ENCODE measurements around the gene MYH9.

The MYH9 gene

GRCh38 chr22:36329254-36330078, 58.3 kb downstream of the MYH9 start:
- DNase-seq: peak; percentile 89

GRCh38 chr22:36328635-36329253, 59.0 kb downstream of the MYH9 start:
- DNase-seq: no peak

DNA sequence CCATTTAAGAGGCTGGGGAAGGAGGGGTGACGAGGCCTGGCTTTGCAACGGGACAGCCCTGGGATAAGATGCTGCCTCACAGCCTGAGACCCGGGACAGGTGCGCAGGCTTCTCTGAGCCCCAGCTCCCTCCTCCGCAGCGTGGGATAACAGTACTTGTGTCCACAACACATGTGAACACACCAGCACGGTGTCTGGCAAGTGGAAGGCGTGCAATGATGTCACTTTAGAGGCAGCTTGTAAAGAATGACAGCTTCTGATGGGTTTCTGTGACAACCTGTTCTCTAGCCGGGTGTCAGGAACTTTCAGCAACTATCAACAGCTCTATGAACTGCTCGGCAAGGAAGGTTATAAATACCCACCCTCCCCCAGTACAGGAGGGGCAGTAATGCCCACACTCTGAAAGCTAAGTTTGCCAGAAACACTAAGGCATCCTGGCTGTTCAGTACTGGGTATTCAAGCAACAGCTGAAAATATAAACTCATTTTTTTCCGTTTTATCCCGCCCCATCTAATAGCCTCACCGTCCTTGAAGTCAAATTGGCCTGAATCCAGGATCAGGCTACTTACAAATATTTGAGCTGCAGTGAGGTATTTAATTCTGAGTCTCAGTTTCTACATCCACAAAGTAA, 59.7 kb downstream of the MYH9 start:
- no peak for DNase-seq

GRCh38 chr22:36326178-36327161, 61.3 kb downstream of the MYH9 start:
- no peak for DNase-seq

DNA sequence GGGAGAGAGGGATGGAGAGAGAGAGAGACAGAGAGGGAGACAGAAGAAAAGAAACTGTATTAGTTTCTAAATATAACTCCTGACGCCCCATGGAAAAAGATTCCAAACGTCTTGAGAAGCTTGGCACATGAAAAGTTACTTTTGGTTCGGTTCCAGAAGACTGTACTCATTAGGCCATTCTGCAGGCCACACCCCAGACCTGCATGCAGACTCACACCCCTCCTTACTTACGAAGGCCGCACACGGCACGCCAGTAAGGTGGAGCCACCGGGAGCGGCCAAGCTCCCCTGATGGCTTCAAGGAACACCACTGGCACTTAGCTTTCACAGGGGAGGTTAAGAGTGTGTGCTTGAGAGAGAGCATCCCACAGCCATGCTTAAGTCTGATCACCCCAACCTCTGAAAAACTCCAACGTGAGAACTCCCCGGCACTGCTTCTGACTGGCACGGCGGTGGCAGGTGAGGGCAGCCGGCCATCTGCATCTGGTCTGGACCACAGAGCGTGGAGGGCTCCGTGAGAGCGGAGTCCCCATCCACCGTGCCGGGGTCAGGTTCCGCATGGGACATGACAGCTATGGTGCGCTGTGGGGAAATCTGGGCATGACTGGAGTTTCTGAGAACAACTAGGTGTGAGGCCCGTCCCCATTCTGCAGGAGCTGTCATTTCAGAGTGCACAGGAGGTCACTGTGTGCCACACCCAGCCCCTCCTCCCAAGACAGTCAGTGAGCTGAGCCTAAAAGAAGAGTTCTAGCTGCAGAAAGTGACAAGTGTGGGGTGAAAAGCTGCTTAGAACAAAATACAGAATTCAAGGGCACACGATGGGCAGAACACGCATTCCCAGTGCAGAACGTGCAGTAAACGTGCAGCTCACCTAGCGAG, 62.4 kb downstream of the MYH9 start:
- no peak for DNase-seq

DNA sequence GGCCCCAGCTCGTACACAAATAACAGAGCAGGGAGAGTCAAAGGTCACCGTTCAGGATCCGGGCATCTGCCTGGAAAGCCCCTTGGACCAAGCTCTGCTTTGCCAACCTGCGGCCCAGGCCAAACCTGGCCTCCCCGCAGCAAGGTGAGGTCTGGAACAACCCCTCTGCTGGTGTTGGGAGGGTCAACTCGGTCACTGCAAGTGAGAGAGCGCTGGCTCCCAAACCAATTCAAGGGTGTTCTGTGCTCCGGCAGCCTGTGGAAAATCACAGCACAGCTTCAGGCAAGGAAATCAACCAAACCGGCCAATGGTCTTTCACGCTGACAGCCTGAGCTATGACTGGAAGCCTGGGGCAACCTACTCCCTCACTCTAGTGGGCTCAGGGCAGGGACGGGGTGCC, 63.4 kb downstream of the MYH9 start:
- DNase-seq: no peak

GRCh38 chr22:36323855-36324331, 63.9 kb downstream of the MYH9 start:
- no peak for DNase-seq

DNA sequence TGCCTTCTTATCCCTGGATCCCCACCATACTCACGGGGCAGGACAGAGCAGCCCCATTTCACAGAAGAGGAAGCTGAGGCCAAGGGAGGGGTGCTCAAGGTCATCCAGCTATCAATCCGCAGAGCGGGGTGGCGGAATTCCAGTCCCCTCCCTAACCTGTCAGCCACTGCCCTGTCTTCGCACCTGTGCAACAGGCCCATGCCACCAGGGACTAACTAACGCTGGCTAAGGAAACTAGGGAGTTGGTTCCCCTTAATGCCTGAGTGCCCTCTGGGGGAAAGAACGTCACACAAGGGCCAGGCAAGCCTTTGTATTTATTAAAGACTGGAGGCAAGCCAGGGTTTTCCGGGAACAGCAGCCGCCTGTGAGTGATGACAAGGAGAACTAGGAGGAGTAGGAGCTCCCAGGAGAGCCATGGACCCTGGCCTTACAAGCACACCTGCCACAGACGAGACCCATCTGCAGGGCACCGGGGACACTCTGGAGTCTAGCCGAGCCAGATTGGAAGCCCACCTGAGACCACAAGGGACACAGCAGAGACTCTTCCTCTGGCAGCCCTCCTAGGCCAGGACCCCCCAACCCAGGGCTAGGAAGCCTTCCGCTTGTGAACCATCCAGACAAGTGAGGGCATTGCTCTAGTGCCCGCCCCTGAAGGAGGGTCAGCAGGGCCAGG, 64.4 kb downstream of the MYH9 start:
- DNase-seq: no peak

- no peak for DNase-seq
Measured at GRCh38 chr22:36322602-36322915, 65.2 kb downstream of the MYH9 start.

GRCh38 chr22:36321797-36322601, 65.8 kb downstream of the MYH9 start:
- DNase-seq: no peak

- DNase-seq: no peak
Measured at GRCh38 chr22:36320553-36320952, 67.2 kb downstream of the MYH9 start.

GRCh38 chr22:36319595-36320497, 67.9 kb downstream of the MYH9 start:
- no peak for DNase-seq

DNA sequence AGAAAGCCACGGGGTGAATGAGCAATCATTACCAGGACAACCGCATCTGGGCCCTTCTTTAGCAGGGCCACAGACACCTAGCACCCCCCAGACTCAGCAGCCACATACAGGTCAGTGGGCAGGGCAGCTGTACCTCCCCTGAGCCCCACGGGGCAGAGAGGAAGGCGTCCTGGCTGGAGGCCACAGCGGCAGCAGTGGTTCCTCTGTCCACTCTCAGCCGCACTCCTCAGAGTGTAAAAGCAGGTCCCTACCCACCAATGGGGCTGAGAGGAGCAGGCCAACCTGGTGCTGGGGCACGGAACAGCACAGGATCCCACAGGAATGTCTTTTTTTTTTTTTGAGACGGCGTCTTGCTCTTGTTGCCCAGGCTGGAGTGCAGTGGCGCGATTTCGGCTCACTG, 69.3 kb downstream of the MYH9 start:
- no peak for DNase-seq

DNA sequence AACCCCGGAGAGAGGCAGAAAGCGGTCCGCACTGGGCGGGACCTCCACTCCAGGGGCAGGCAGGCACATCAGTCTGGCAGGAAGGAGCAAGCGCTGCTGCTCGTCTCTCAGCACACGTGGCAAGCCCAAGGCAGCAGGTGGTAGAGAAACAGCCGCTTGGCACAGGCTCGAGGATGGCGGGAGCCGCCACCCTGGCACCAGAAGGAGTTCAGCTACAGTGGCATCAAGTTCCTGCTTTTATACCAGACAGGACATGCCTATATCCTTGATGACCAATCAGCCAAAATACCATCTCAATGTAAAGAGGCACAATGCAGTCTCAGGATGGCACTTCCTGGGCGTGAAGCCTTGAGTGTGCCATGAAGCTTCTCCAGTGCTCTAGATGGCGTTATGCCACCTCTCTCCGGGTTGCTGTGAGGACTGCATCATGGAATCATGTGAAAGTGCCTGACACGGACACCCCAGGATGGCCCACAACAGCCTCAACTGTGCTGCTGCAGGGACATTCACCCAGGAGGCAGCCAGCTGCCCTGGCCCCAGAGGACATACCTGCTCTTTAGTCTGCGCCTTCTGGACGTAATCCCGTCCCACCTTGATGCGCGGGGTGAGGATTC, 70.0 kb downstream of the MYH9 start:
- no peak for DNase-seq

DNA sequence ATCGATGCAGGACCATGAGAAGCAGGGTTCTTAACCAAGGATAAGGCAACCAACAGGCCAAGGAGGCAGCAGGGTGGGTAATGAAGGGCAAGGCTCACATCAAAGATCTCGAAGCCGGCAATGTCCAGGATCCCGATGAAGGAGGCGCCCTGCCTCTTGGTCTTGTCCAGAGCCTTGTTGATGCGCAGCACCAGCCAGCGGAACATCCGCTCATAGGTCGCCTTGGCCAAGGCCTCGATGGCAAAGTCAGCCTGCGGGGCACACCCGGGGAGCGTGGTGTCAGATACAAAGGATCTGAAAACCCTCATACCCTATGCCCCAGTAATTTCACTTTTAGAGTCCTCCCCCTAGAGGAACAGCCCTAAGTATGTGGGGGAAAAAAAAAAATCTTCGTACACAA, 71.3 kb downstream of the MYH9 start:
- DNase-seq: no peak

GRCh38 chr22:36315325-36315724, 72.4 kb downstream of the MYH9 start:
- no peak for DNase-seq

DNA sequence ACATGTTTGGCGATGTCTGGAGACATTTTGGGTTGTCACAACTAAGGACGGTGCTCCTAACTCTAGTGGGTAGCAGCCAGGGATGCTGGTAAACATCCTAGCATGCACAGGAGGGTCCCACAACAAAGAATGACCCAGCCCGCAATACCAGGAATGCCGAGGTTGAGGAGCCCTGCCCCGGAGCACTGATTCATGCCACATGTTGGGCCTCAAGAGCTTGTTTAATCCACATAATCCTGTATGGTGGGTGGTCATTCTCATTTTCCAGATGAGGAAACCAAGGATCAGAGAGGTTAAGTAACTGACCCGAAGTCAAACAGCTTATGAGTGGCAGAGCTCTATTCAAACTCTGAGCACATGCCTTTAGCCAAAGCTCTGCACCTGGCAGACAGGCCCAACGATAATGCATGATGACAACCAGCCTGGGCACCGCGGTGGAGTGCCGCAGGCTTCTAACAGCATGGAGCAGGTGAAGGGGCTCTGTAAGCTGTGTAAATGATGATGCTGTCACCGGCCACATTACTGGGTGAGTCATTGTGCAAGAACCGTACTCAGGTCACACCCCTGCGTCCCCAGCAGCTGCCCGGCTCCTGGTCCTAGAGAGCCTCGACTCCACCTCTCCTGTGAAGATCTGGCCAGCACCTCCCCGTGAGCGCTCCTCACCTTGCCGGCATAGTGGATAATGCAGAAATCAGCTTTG, 76.2 kb downstream of the MYH9 start:
- DNase-seq: no peak

GRCh38 chr22:36308880-36309279, 78.9 kb downstream of the MYH9 start:
- DNase-seq: no peak

Data from CD4-positive, alpha-beta T cell treated with Interleukin-4 for 4 hours (primary cell).